GM19239 (cell line): ENCODE measurements around the gene LSS.
A peak's percentile ranks its signal among the peaks of the same experiment; 100 is the strongest.

Source experiments
- DNase-seq: peaks from one replicate; pipeline ENCODE4 v3.0.0; 2011; ENCODE audit warnings: low spot score; ENCODE audit not compliant: insufficient read length
- FAIRE-seq: peaks from 2 replicates; lab custom pipeline; 2011; peaks lifted over from hg19 to GRCh38; lab: Jason Lieb, UNC

The LSS gene

DNA sequence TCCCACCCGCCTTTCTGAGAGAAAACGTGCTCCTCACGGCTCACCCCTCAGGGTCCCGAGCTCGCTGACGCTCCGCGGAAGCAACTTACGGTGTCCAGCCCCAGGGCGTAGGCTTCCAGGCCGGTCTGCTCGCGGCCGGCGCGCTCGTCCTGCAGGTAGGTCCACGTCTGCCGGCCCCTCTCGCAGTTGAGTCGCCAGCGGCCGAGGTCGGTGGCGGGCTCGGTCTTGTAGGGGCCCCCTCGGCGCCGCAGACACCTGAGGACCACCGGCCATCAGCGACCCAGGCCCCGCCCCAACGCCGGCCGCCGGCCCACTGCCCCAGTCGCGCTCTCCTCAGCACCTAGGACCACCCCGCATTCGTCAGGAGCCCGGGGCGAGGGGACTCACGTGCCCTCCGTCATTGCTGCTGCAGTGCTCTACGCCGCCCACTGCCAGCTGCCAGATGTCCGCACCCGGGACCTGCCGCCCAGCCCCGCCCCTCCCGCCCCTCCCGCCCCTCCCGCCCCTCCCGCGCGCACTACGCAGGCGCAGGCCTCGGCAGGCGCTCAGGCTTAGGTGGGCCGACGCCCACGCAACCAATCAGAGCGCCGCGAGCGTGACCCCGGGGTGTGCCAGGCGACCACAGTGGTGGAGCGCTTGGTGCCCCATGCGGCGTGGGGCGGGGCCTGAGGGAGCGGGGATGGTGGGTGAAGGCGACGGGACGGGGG is at the start of gene LSS:
LSS (minus strand) TSS at position 430 of the 707 bp plus-strand sequence; CDS start at position 401, 29 bp downstream.
- FAIRE-seq (peak; percentile 56), DNase-seq (peak; percentile 97)

DNA sequence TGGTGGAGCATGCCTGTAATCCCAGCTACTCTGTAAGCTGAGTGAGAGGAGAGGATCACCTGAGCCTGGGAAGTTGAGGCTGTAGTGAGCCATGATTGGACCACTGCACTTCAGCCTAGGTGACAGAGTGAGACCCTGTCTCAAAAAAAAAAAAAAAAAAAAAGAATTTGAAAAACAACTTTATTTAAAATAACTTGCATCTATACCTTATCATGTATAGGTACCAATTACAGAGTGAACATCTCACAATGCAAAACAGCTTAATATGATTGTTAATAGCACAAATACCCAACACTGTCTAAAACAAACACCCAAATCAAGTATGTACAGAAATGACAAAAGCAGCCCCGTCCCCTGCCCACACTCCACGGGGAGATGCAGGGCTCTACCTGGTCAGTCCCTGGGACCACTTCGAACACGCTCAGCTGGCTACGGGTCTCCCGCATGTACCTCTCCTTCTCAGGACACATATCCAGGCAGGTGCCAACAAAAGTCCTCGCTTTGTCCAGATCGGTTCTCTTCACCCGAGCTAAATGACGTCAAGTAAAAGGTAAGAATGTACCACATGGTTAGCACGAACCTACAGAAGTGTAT is 46.3 kb upstream of the LSS start:
- no peak for FAIRE-seq

DNA sequence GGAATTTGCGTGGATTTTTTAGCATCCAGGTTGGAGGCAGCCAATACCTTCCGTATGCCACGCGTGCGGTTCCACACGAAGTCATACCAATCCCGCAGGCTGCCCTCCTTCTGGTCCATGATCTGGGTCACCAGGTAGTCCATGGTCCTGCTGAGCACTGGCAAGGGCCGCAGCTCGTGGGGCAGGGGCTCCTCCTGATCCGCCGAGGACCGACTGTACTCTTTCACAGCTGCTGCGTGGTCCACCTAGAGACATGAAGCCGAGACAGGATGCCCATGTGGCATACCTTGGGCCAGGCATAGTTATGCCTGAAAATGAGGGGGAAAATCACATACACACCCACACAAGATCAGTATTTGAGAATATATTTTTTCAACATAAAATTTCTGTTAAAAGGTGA is 44.8 kb upstream of the LSS start:
- no peak for DNase-seq
- FAIRE-seq, result no peak

More for the DNA sequence above, 46.3 kb upstream of the LSS start:
- no peak for DNase-seq

DNA sequence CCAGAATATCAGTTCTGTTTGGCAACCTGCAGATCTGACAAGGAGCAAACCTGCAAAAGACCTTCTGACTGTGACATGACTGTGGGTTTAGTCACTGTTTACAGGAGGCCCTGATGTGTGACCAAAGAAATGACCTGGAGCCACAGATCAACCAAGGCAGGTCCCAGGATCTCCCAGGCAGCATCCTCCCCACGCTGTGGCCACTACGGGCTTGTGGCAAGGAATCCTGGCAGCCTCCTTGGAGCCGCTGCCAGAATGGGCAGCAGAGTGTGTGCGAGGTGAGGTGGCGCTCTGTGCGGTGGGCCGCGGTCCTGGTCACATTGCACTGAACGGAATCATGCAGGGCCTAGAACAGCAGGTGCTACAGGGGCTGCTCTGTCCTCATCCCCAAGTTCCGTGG is 40.9 kb upstream of the LSS start:
- FAIRE-seq (no peak), DNase-seq (no peak)

DNA sequence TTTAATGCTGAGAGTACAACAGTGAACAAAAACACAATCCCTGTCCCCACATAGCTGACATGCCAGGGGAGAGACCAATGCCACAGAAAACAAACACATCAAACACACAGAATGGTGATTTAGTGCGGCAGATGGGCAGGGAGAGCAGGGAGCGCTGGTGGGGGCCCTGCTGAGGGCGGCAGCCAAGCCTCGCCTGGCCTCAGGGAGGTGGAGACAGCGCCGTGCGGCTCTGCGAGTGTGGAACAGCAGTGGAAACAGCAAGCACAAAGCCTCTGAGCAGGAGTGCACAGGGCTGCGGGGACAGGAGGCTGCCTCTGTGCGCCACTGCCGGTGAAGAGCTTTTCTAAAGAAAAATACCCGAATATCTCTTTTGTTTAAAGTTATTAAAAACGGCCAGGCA is 39.8 kb upstream of the LSS start:
- DNase-seq (no peak), FAIRE-seq (no peak)

DNA sequence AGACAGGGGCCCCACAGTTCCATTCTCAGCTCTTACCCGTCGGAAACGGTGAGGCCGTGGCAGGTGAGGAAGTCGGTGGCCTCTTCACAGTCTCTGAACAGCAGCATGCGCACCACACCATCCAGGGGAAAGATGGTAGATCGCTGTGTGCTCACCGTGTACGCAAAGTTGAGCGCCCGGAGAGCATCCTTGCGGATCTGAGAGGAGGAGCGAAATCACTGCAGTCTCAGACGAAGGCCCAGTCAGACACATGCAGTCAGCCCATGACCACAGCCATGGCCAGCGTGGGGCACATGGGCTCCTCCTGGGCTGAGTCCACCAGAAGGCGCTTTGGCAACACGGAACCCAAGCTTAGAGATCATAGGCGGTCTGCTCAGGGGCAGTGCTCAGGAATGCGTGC is 38.4 kb upstream of the LSS start:
- DNase-seq, result no peak
- no peak for FAIRE-seq

DNA sequence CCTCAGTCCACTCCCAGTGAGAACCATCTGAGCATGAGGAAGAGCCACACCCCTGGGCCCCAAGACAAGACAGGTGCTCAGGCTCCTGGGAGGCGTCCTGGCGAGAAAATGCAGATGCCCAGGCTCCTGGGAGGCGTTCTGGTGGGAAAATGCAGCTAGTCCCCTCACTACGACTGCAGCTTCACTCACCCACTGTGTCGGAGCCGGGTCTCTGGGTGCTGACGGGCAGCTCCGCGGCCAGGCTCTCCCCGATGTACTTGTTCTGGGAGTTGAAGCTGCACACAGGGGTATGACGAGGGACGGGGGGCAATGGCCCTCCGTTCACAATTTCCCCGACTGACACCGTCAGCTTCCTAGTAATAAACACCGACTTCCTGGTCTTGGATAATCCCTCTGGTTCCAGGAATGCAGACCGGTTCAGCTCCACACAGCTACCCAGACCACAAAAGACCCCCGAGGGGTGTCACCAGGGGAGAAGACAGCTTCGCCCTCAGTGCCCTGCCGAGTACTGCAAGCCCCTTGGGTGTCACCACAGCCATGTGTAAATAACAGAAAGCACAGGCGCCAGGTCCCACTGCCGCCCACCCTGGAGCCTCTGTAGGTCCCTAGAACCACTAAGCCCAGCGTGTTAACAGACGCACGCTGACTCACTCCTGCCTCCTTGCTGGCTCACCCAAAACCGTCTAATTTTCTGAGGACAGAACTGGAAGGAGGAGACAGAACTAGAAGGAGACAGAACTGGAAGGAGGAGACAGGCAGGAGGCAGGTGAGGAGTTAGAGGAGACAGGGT is 37.4 kb upstream of the LSS start:
- DNase-seq, result no peak
- FAIRE-seq, result no peak

DNA sequence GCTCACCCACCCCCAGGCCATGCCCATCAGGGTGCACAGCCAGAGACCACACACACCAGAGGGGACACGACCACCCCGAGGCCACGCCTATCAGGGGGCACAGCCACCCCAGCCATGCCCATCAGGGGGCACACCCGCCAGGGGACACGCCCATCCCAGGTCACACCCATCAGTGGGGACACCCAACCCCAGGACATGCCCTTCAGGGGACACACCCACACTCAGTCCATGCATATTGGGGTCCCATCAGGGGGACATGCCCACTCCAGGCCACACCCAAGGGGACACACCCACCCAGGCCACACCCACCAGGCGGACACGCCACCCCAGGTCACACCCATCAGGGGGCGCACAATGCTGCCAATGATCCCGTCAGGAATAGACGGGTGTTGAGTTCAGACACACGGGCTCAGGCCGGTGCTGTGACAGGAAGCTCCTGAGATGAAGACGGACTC is 36.1 kb upstream of the LSS start:
- no peak for FAIRE-seq

DNA sequence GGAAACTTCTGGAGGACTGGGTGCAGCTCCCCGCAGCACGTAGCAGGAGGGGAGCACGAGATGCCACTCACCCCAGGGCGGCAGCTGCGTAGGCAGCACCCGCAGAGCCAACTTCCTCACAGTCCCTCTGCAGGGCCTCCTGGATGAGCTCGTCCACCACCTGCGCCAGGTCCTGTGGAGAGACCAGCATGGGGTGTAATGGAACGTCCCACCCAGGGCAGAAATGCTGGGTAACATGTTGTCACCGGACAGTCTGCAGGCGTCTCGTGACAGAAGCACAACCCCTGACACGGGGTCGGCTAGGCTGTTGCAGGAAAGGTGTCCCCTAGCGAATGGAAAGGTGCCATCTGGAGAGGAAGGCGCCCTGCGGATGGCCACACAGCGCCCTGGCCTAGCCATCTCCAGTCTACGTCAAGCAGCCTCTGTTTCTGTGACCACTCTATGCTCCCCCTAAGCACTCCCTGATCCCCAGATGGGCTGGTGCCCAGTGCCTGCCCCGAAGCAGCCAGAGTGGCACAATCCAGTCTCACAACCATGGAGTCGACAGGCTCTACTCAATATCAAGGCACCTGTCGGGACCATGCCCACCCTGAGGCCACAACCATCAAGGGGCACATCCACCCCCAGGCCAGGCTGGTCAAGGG is 35.6 kb upstream of the LSS start:
- DNase-seq, result no peak

More for the DNA sequence above, 36.1 kb upstream of the LSS start:
- DNase-seq, result no peak

DNA sequence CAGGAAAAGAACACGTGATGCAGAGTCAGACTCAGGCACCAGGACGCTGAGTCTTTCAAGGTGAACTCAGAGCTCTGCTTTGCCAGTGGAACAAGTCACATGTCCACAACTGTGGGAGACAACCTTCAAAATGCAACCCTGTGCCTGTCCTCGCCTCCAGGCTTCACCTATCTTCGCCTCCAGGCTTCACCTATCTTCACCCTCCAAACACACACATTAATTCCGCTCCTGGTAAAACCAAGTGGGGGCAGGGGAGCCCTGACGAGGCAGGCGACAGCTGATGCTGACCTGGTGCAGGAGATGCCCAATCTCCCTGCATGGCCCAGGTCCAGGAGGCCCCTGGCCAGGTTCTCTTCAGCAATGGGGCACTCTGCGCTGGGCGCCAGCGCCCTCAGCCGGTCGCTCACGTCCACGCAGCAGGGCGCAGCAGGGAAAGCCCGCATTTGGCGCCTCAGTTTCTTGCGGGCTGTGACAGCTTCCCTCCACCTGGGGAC is 28.0 kb upstream of the LSS start:
- no peak for DNase-seq
- FAIRE-seq, result no peak

More for the DNA sequence above, 35.6 kb upstream of the LSS start:
- no peak for FAIRE-seq

DNA sequence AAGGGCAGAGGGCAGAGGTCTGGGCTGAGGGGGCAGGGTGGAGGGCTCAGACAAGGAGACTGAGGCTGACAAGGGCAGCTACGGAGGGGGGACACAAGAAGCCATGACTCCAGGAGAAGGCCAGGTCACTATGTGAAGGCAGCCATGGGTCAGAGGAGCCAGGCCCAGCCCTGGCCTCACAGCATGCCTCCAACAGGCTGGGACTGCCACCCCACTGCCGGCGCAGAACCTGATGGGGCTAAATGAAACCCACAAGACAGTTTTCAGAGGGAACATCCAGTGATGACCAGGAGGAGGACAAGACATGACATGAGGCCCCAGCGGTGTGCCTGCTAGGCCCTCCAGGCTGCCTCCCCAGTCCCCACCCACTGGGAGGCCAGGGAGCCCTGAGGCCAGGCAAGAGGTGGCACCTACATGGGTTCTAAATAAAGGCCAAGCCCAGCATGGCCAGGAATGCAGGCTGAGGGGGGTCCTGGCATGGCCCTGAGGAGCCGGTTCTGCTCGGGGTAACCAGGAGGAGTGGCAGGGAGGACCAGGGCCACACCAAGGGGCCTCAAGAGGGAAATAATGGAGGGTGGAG is 27.3 kb upstream of the LSS start:
- FAIRE-seq, result no peak
- no peak for DNase-seq

DNA sequence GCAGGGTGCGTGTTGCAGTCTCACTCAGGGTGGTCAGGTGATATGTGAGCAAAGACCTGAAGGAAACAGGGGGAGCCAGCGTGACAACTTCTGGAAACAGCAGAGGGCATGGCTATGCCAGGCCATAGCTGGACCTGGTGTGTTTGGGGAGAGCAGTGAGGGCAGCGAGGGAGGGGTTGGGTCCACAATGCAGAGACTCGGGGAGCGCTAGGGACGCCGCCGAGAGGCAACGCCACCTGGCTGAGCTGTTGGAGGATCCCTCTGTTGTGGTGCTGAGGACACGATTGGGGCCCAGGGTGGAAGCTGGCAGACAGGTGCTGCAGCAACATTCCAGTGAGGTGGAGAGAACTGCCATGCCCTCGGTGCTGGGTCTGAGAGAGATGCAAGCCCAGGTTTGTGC is 26.6 kb upstream of the LSS start:
- FAIRE-seq (no peak), DNase-seq (no peak)

DNA sequence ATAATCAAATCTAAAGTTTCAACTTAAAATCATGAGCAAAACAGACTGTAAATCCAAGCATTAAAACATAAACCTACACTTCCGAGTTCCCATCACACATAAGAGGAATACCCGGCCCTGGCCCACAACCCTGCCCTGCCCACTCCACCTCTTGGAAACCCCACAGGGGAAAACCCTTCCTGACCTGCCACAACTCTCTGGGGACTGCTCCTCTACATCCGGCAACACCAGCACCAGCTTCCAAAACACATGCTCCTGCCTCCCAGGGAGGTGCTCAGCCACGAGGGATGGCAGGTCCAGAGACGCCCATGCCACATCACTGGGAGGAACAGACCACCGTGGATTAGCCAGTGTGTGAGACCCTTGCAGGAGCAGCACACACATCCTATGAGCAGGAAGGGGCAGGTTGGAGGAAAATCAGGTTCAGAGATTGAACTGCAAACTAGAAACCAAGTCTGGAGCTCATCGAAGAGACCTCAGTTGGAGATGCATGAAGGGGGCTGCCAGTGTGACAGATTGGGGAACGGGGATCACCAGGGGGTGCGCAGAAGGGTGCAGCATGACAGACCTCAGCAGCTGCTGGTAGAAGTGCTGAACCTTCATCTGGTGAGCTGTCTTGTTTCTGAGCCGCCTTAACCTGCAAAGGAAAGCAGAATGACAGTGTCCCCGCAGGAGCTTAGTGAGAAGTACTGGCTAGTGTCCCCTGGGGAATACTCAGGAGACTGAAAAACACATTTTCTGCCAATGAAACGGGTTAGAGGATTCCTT is 25.8 kb upstream of the LSS start:
- no peak for FAIRE-seq
- DNase-seq, result peak; percentile 66

DNA sequence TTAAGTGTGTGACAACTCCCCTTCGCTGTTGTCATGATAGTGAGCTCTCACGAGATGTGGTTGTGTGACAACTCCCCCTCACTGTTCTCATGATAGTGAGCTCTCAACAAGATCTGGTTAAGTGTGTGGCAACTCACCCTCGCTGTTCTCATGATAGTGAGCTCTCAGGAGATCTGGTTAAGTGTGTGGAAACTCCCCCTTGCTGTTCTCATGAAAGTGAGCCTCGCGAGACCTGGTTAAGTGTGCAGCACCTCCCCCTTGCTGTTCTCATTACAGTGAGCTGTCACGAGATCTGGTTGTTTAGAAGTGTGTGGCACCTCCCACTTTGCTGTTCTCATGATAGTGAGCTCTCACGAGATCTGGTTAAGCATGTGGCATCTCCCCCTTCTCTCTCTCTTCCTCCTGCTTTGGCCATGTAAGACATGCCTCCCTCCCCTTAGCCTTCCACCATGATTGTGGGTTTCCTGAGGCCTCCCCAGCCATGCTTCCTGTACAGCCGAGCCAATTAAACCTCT is 25.1 kb upstream of the LSS start:
- no peak for DNase-seq
- peak; percentile 89 for FAIRE-seq

DNA sequence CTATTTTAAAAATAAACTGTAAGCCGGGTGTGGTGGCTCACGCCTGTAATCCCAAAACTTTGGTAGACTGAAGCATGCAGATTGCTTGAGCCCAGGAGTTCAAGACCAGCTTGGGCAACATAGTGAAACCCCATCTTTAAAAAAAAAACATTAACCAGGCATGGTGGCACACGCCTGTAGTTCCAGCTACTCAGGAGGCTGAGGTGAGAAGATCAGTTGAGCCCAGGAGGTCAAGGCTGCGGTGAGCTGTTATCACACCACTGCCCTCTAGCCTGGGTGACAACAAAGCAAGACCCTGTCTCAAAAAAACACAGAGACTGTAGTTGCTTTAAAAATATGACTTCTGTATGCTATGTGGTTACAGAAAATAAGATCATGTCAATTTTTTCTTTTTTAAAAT is 24.3 kb upstream of the LSS start:
- FAIRE-seq (no peak), DNase-seq (no peak)

DNA sequence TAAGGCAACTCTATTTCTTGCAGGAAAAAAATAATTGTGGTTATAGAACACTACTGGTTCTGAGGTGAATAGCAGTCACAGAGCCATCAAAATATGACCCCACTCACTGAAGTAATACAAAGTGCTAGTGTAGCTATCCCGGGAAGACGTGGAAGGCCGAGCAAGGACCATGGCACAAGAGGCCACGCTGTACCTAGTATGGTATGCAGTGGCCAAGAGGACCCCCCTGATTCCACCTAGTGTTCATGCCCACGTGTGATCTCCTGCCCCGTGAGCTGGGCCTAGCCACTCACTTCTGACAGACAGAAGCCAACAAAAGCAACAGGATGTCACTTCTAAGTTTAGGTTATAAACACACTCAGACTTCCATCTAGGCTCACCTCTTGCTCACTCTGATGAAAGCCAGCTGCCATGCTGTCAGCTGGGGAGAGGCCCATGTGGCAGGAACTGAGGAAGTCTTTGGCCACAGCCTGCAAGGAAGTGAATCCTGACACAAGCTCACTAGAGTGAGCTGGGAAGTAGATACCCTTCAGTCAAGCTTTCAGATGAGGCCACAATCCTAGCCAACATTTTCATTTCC is 21.7 kb upstream of the LSS start:
- FAIRE-seq, result no peak

DNA sequence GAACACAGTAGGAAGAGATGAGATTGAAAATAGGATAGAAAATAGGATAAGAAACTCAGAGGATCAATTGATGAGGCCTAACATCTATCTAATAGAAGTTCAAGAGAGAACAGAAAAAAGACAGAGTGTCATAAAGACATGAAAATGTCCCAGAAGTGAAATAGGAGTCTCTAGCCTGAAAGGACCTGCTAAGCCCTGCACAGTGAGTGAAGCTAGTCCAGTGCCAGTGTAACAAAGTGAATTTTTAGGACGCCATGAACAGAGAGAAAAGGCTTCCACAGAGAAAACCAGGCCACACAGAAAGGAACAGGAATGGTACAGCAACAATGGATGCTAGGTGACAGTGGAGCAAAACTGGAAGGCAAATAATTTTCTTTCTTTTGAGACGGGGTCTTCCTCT is 20.3 kb upstream of the LSS start:
- FAIRE-seq, result no peak

More for the DNA sequence above, 21.7 kb upstream of the LSS start:
- DNase-seq, result no peak

DNA sequence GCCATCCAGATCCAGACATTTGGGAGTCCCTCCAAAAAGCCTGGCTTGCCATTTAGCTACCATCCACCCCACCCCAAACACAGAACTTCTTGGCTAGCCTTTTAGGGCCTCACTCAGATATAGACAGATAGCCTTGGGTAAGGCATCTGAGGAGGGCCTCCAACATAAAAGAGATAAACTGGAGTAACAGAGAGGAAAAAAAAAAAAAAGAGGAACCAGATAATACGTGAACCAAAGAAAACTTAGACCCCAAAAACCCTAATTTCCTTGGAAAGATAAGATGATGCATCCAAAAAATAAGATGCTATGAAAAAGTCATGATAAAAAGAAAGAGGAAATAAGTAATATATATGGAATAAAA is 19.8 kb upstream of the LSS start:
- FAIRE-seq, result no peak
- DNase-seq, result no peak

More for the DNA sequence above, 20.3 kb upstream of the LSS start:
- DNase-seq, result no peak
